HG03442 (cell line): Measurements from ENCODE around the gene PLCB3.

Experiments
- ATAC-seq: cut with Tn5 transposase; IDR thresholded peaks from one replicate; pipeline ENCODE4 v1.9.1; 2021; ENCODE audit warnings: mild to moderate bottlenecking, moderate library complexity; ENCODE audit not compliant: unreplicated experiment

PLCB3 gene

GRCh38 chr11:64249563-64250414, 1.5 kb upstream of the PLCB3 start:
- no peak for ATAC-seq

GRCh38 chr11:64250415-64251015, 815 bp upstream of the PLCB3 start:
- no peak for ATAC-seq

DNA sequence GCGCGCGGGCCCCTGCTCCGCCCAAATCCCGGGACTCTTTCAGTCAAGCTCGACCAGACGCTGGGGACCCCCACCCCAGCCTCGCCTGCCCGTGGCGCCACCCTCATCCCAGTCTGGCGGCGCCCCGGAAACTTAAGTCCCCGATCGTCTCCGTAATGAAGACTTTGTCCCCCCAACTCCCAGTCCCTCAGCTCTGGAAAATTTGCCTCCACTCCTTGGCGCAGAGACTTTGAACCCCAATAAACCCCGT, 348 bp downstream of the PLCB3 start:
- ATAC-seq, result no peak

GRCh38 chr11:64252003-64252872, 908 bp downstream of the PLCB3 start:
- ATAC-seq, result no peak

- no peak for ATAC-seq
Measured at GRCh38 chr11:64253043-64253442, 1.7 kb downstream of the PLCB3 start.

DNA sequence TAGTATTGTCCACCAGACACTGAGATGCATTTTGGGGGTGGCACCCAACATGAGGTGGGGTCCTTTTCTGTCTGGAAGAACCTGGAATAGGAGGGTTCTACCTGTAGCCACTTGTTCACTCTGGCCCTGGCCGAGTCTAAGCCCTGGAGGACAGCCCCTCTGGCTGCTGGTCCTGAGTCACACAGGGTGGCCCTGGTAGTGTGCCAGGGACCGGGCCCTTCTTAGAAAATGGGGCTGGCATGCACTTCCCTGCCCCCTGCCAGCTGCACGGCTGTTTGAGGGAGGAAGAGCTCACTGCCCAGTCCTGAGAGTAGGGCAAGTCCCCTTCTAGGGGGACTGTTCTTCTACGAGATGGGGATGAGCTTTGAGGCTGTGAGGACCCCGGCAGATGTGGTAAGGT, 2.2 kb downstream of the PLCB3 start:
- ATAC-seq, result no peak

- no peak for ATAC-seq
Measured at GRCh38 chr11:64254326-64254725, 3.0 kb downstream of the PLCB3 start.

- no peak for ATAC-seq
Measured at GRCh38 chr11:64255135-64256128, 4.1 kb downstream of the PLCB3 start.

DNA sequence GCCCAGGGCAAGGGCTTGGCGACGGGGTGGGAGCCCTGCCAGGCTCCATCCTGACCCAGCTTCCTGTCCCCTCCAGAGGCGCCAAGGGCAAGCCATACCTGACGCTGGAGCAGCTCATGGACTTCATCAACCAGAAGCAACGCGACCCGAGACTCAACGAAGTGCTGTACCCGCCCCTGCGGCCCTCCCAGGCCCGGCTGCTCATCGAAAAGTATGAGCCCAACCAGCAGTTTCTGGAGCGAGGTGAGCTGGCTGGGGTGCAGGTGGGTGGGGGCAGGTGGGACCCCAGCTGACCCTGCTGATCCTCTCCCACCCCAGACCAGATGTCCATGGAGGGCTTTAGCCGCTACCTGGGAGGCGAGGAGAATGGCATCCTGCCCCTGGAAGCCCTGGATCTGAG, 5.0 kb downstream of the PLCB3 start:
- ATAC-seq, result no peak

DNA sequence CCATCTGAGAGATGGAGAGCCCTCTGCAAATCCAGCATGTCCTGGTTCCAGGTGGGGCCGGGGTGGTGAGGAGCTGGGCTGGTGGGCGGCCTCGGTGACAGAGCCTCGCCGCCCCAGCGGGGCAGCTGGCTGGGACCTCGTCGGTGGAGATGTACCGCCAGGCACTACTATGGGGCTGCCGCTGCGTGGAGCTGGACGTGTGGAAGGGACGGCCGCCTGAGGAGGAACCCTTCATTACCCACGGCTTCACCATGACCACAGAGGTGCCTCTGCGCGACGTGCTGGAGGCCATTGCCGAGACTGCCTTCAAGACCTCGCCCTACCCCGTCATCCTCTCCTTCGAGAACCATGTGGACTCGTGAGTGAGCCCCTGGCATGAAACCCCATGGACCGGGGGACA, 7.0 kb downstream of the PLCB3 start:
- ATAC-seq, result no peak

DNA sequence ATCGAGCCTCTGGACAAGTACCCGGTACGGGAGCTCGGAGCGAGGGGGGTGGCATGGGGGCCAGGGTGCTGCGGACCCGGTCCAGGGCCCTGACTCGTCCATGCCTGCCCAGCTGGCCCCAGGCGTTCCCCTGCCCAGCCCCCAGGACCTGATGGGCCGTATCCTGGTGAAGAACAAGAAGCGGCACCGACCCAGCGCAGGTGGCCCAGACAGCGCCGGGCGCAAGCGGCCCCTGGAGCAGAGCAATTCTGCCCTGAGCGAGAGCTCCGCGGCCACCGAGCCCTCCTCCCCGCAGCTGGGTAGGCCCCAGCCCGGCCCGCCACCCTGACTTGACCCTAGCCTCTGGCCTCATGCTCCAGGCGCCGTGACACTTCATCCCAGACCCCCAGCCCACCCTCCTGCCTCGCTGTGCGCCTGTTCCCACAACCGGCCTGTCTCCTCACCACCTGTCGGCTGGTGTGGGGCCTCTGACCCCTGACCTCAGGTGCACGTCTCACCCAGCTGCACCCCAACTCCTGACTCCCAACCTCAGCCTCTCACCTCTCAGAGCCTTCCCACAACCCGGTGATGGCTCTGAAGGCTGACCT, 7.7 kb downstream of the PLCB3 start:
- no peak for ATAC-seq

DNA sequence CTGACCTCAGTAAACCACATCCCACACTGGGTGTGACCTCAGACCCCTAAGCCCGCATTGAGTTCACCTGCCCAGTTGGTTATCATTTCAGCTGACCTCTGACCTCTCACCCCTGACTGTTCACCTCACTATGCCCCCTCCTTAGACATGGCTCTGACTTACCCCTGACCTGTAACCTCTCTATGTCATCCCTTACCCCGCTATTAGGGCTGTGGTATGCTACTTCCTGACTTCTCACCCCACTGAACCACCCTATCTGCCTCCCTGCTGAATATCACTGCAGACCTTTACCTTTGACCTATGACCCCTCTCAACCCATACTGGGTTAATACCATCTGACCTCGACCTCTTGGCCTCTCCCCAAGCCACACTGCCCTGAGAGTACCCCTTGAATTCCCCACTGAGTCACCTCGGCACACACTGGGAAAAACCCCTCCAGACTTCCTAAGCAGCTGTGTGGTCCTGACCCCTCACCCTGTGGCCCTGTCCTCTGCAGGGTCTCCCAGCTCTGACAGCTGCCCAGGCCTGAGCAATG, 8.3 kb downstream of the PLCB3 start:
- no peak for ATAC-seq

DNA sequence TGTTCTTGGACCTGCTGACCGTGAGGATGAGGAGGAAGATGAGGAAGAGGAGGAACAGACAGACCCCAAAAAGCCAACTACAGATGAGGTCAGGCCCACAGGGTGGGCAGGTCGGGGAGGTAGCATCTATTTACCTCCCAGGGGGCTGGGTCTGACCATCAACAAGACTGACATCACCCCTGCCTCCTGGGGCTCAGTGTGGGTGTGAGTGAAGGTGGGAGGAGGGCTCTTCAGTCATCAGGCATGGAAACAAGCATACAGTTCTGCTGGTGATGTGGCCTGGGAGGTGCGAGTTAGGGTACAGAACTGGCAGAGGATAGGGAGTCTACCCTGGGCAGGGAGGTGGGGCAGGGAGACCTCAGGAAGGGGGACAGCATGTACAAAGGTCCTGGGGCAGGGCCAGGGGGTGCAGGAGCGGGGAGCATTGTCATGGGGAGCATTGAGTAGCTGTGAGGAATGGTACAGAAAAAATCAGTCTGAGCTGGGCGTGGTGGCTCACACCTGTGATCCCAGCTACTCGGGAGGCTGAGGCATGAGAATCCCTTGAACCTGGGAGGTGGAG, 8.9 kb downstream of the PLCB3 start:
- ATAC-seq, result no peak

GRCh38 chr11:64261556-64262080, 10.3 kb downstream of the PLCB3 start:
- ATAC-seq, result no peak

DNA sequence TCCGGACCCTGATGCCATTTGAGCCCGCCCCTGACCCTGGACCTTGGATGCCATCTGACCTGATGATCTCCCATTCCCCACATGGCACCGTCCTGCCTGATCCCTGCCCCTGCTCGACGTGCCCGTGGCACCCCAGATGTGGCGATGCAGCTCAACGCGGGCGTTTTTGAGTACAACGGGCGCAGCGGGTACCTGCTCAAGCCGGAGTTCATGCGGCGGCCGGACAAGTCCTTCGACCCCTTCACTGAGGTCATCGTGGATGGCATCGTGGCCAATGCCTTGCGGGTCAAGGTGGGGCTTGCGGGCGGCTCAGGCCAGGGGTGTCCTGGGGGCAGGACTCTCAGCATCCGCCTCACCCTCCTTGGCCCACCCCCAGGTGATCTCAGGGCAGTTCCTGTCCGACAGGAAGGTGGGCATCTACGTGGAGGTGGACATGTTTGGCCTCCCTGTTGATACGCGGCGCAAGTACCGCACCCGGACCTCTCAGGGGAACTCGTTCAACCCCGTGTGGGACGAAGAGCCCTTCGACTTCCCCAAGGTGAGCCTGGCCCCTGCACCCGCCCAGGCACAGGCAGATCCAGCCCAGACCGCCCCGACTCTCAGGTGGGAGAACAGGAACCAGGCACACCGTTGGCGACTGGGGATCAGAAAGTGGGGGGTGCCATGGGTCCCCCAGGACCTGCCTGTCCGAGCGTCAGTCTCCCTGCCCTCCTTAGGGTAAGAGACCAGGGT, 11.1 kb downstream of the PLCB3 start:
- ATAC-seq, result no peak

GRCh38 chr11:64263021-64263946, 12.0 kb downstream of the PLCB3 start:
- no peak for ATAC-seq

GRCh38 chr11:64263947-64264317, 12.6 kb downstream of the PLCB3 start:
- no peak for ATAC-seq

- ATAC-seq, result no peak
Measured at GRCh38 chr11:64264371-64264852, 13.1 kb downstream of the PLCB3 start.
